Esophagus (tissue), 2 donors: ENCODE data around the gene IGF1. TPM values are rescaled to one million over a fixed set of nuclear protein-coding genes. Genes with fewer than 3 reads are reported as not detected.

ENCODE experiments used
- H3K27ac ChIP-seq, 2 donors: one replicate each; pipeline ENCODE4 v1.5.1; 2013; ENCODE audit warnings: low read depth in 2 of 2, mild to moderate bottlenecking in 2 of 2, inconsistent platforms in 1 of 2, low read length in 1 of 2, moderate library complexity in 1 of 2
- H3K27me3 ChIP-seq, 2 donors: one replicate each; pipeline ENCODE4 v1.6.1; 2013; ENCODE audit warnings: low read length in 2 of 2, control low read depth in 1 of 2, mild to moderate bottlenecking in 1 of 2; ENCODE audit not compliant: insufficient read depth in 2 of 2, control insufficient read depth in 1 of 2
- H3K36me3 ChIP-seq, 2 donors: one replicate each; pipeline ENCODE4 v1.6.1; 2013; ENCODE audit warnings: low read length in 1 of 2; ENCODE audit not compliant: control insufficient read depth in 2 of 2, insufficient read depth in 2 of 2
- H3K4me1 ChIP-seq, 2 donors: one replicate each; pipeline ENCODE4 v1.6.1; 2013; ENCODE audit warnings: low read length in 1 of 2; ENCODE audit not compliant: control insufficient read depth in 2 of 2, insufficient read depth in 2 of 2
- H3K4me3 ChIP-seq, 2 donors: one replicate each; pipeline ENCODE4 v1.5.1; 2013; ENCODE audit warnings: low read length in 2 of 2, mild to moderate bottlenecking in 2 of 2, low read depth in 1 of 2, moderate library complexity in 1 of 2
- H3K9me3 ChIP-seq, 2 donors: one replicate each; pipeline ENCODE4 v1.6.1; 2013; ENCODE audit warnings: mild to moderate bottlenecking in 2 of 2, low read depth in 1 of 2, low read length in 1 of 2, moderate library complexity in 1 of 2; ENCODE audit not compliant: control insufficient read depth in 2 of 2, insufficient read depth in 1 of 2
- WGBS, 2 donors: extraction: QIAGEN DNeasy Blood & Tissue Kit; methylation state at CpG; one replicate each; pipeline ENCODE4 v1.1.7; 2013; 5-methylcytosine and 5-hydroxymethylcytosine counted together
- polyA plus RNA-seq, 2 donors: library from polyadenylated mRNA; stranded (reverse); fragments of 200-250 nt; gene quantifications; one replicate each; pipeline ENCODE4 v1.2.3, GENCODE V29; 2013
- donor health status: healthy with polysubstance abuse.
- donor health status: Bipolar disorder and iron deficiency.

The IGF1 gene
- polyA plus RNA-seq, 2 donors: 0.56 to 0.90 TPM

DNA sequence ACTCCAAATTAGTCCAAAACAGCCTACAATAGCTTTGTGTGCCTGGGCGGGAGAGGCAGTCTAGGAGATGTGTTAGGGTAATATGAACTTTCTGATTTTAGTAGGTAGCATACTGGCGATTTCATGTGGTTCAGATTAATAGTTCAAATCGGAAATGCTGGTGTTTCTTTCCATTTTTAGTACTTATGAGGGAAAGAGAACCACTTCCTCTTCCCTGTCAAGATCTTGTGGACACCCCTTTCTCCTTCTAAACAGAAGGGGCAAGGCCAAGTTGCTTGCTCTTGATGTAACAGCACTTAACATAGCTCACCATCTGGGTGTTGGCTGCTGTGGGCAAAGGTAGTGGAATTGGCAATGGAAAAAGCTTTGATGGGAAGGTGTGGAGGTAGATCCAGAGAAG is 32.2 kb upstream of the IGF1 start:
- Histone ChIP-seq H3K27ac (no peak overlapping the region), H3K36me3 (no peaks in the 10 kb centered on the region), H3K4me3 (no peak overlapping the region), H3K27me3 (no peaks in the 10 kb centered on the region), H3K4me1 (no peaks in the 10 kb centered on the region), H3K9me3 (no peaks in the 10 kb centered on the region)
- 69 to 72% methylated on average over 3 of the region's 3 CpGs for WGBS, 2 donors

DNA sequence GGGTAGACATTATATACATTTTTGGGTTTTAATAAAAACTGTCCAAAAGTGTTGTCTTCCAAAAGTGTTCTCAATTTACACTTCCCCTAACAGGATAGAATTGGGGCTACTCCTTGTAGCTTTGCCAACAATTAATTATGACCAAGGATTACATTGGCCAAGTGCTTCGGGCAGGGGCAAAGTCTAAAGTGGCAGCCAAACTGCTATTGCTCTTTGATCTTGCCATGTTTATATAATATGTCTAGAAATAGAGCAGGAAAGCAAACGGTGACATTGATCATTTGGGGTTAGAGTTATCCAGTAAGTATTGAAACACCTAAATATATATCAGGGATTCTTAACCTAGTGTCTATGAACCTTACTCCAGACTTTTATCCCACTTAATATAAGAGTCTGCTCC is 31.2 kb upstream of the IGF1 start:
- Histone ChIP-seq H3K36me3 (no peaks in the 10 kb centered on the region), H3K4me3 (no peak overlapping the region), H3K27ac (no peak overlapping the region), H3K4me1 (no peaks in the 10 kb centered on the region), H3K27me3 (no peaks in the 10 kb centered on the region), H3K9me3 (no peaks in the 10 kb centered on the region)
- WGBS, 2 donors: 31 to 33% methylated on average over 2 of the region's 2 CpGs

DNA sequence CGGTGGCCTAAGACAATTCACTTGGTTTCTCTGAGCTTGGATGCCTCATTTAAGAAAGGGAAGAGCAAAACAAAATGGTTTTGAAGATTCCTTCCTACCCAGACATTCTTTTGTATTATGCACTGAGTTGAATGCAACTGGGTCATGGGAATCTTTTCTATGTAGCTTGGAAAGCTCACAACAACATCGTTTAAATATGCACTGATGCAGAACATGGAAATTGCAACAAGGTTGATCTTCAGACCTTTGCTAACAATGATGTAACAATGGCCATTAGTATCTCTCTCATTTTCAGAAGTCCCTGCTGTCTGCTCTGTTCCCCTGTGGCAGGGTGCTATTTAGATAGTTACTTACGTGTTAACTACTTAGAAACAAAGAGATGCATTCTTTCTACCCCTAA is 30.1 kb upstream of the IGF1 start:
- WGBS, 2 donors: 44 to 46% methylated on average over 3 of the region's 3 CpGs
- H3K9me3 ChIP-seq: no peaks in the 10 kb centered on the region
- no peaks in the 10 kb centered on the region for H3K4me1 ChIP-seq
- H3K4me3 ChIP-seq: no peak overlapping the region
- no peak overlapping the region for H3K27ac ChIP-seq
- H3K36me3 ChIP-seq: no peaks in the 10 kb centered on the region
- H3K27me3 ChIP-seq: no peaks in the 10 kb centered on the region

DNA sequence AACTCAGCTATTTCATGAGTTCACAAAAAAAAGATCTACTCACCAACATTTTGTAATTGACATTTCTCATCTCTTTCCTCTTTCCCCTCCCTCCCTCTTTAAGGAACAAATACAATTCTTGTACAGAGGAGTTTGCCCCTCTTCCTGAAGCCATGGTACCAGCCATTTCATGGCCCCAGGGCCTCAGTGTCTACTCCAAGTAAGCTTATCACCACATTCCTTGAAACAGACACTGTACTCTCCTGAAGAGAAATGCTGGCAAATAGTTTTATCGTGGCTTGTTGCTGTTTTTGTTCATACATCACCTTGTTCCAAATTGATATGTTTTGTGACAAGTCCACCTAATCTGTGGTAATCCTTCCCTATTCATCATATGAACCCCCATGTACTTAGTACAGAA is 29.7 kb upstream of the IGF1 start:
- 62 to 74% methylated on average over 1 of the region's 1 CpG for WGBS, 2 donors
- no peak overlapping the region for H3K4me3 ChIP-seq
- no peaks in the 10 kb centered on the region for H3K4me1 ChIP-seq
- no peaks in the 10 kb centered on the region for H3K9me3 ChIP-seq
- H3K36me3 ChIP-seq: no peaks in the 10 kb centered on the region
- no peaks in the 10 kb centered on the region for H3K27me3 ChIP-seq
- H3K27ac ChIP-seq: no peak overlapping the region

DNA sequence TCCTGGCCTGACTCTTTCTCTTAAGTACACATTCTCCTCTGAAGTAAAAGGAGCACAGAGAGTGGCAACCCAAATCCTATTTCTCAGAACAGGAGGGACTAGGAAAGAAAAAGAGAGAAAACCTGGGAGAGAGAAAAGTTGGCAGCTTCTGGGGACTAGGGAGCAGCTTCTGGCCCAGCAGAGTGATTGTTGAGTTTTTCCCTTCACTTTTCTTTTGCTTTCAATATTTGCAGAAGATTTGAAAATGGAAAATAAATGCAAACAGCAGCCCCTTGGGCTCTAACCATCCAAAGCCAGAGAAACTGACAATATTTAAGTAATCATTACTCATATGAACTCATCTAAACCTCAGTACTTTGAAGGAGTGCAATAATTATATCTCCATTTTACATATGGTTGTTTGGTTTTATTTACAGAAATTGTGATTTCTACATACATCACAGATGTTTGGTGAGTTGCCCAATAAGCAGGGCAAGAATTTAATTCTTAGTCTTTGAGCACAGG is 28.8 kb upstream of the IGF1 start:
- Histone ChIP-seq H3K4me3 (no peak overlapping the region), H3K9me3 (no peaks in the 10 kb centered on the region), H3K27ac (no peak overlapping the region), H3K36me3 (no peaks in the 10 kb centered on the region), H3K27me3 (no peaks in the 10 kb centered on the region), H3K4me1 (no peaks in the 10 kb centered on the region)

DNA sequence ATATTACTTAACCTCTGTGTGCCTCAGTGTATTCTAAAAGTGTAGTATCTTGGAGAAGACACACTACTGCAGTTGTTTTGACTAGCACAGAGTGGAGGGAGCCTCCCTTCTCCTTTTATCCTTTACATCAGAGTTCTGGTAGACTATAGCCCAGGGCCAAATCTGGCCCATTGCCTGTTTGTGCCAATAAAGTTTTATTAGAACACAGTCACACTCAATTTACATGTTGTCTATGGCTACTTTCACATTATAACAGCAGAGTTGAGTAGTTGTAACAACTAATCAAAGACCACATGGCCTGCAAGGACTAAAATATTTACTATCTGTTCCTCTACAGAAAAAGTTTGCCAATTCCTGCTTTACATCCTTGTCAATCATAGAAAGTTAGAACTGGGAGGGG is 27.7 kb upstream of the IGF1 start:
- H3K4me3 ChIP-seq: no peak overlapping the region
- no peaks in the 10 kb centered on the region for H3K36me3 ChIP-seq
- H3K4me1 ChIP-seq: no peaks in the 10 kb centered on the region
- no peak overlapping the region for H3K27ac ChIP-seq
- no peaks in the 10 kb centered on the region for H3K27me3 ChIP-seq
- no peaks in the 10 kb centered on the region for H3K9me3 ChIP-seq

DNA sequence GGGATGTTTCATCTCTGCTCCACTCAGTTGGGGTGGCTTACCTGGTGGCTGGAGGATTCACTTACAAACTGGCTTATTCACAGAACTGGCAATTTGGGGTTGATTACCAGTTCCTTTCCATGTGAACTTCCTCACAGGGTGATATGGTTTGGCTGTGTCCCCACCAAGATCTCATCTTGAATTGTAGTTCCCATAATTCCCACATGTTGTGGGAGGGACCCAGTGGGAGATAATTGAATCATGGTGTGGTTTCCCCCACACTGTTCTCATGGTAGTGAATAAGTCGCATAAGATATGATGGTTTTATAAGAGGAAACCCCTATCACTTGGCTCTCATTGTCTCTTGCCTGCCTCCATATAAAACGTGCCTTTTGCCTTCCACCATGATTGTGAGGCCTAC is 26.9 kb upstream of the IGF1 start:
- H3K4me3 ChIP-seq: no peak overlapping the region
- no peaks in the 10 kb centered on the region for H3K4me1 ChIP-seq
- no peaks in the 10 kb centered on the region for H3K36me3 ChIP-seq
- no peak overlapping the region for H3K27ac ChIP-seq
- H3K9me3 ChIP-seq: no peaks in the 10 kb centered on the region
- no peaks in the 10 kb centered on the region for H3K27me3 ChIP-seq
- WGBS, 2 donors: 1% methylated on average over 2 of the region's 2 CpGs

DNA sequence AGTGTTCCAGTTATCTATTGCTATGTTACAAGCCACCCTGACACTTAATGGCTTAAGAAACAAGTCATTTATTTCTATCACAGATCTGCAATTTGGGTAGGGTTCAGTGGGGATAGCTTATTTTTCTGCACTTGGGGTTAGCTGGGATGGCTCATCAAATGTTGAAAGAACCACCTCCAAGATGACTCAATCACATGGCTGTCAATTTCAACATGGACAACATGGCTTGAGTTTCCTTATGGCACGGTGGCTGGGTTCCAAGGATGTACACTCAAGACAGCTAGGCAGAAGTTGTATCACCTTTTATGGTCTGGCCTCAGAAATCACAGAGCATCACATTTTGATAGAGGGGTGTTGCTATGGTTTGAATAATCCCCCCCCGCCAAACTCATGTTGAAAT is 24.5 kb upstream of the IGF1 start:
- WGBS, 2 donors: 88 to 96% methylated on average over 2 of the region's 2 CpGs

DNA sequence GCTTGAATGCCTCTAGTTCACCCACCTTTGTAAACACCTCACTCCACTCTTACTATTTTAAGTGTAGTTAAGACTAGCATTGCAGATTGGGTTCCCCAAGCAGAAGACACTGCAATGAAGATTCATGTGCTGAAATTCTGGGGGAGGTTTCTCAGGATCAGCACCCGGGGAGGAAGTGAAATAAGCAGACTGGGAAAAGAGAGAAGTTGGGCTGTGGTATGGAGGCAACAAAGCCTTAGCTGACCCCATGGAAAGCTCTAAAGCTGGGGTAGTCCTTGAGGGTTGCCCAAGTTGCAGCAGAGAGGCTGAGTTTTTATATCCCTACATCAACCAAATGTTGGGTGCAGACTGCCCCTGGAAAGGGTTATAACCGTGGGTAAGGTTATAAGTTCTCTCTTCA is 23.9 kb upstream of the IGF1 start:
- H3K9me3 ChIP-seq: no peaks in the 10 kb centered on the region
- H3K4me3 ChIP-seq: no peak overlapping the region
- no peaks in the 10 kb centered on the region for H3K27me3 ChIP-seq
- no peaks in the 10 kb centered on the region for H3K36me3 ChIP-seq
- WGBS, 2 donors: 77 to 82% methylated on average over 2 of the region's 2 CpGs
- no peaks in the 10 kb centered on the region for H3K4me1 ChIP-seq
- no peak overlapping the region for H3K27ac ChIP-seq

More for the DNA sequence above, 24.5 kb upstream of the IGF1 start:
- Histone ChIP-seq H3K4me3 (no peak overlapping the region), H3K36me3 (no peaks in the 10 kb centered on the region), H3K27ac (no peak overlapping the region), H3K27me3 (no peaks in the 10 kb centered on the region), H3K4me1 (no peaks in the 10 kb centered on the region), H3K9me3 (no peaks in the 10 kb centered on the region)

DNA sequence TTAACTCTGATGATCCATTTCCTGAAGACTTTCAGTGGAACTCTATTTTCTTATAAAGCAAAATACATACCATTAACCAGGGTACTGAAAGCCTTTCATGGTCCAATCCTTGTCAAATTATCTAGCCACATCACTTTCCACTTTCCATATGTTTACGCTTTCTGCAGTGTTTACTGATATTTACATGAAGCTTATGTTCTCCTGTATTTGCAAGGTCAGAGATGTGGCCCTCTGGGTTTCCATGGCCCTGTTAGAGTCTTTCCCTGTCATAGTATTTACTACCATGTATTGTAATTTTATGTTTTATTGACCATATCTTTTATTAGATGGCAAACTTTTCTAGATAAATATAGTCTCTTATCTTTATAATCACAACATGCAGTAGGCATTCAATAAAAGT is 23.5 kb upstream of the IGF1 start:
- no peaks in the 10 kb centered on the region for H3K27me3 ChIP-seq
- 0% methylated on average over 1 of the region's 1 CpG for WGBS, 2 donors
- no peak overlapping the region for H3K4me3 ChIP-seq
- no peak overlapping the region for H3K27ac ChIP-seq
- H3K36me3 ChIP-seq: no peaks in the 10 kb centered on the region
- H3K4me1 ChIP-seq: no peaks in the 10 kb centered on the region
- H3K9me3 ChIP-seq: no peaks in the 10 kb centered on the region
